Kidney (tissue), 22 donors: ENCODE results near the gene CEP112. TPM values are rescaled to one million over a fixed set of nuclear protein-coding genes. Genes with fewer than 3 reads are reported as not detected.
A peak's percentile ranks its signal among the peaks of the same experiment; 100 is the strongest.

Source experiments
- DNase-seq, 5 donors: peaks; one replicate each; pipeline ENCODE4 v3.0.0-alpha.2; 2013 to 2020
- FAIRE-seq: peaks from 2 replicates; lab custom pipeline; 2012; peaks lifted over from hg19 to GRCh38; lab: Jason Lieb, UNC
- H3K27ac ChIP-seq, 2 donors: one replicate each; pipeline ENCODE4 v1.7.0; 2013; ENCODE audit warnings: low read depth in 2 of 2, low read length in 2 of 2, inconsistent platforms in 1 of 2
- H3K27me3 ChIP-seq: one replicate; pipeline ENCODE4 v1.7.1; 2013; ENCODE audit warnings: low read length, inconsistent platforms; ENCODE audit not compliant: control insufficient read depth, insufficient read depth
- H3K36me3 ChIP-seq, 3 donors: one replicate each; pipeline versions ENCODE4 v1.7.0 to v1.7.1; 2013; ENCODE audit warnings: low read length in 3 of 3, control low read depth in 1 of 3, inconsistent platforms in 1 of 3; ENCODE audit not compliant: insufficient read depth in 3 of 3, control insufficient read depth in 2 of 3
- H3K4me1 ChIP-seq, 3 donors: one replicate each; pipeline versions ENCODE4 v1.7.0 to v1.7.1; 2013; ENCODE audit warnings: low read length in 3 of 3, inconsistent platforms in 1 of 3, low read depth in 1 of 3; ENCODE audit not compliant: control insufficient read depth in 2 of 3, insufficient read depth in 2 of 3
- H3K4me3 ChIP-seq, 3 donors: one replicate each; pipeline versions ENCODE4 v1.7.0 to v1.8.1; 2013; ENCODE audit warnings: low read length in 3 of 3, control low read depth in 1 of 3, inconsistent platforms in 1 of 3
- H3K9ac ChIP-seq, 3 donors: one replicate each; pipeline versions ENCODE4 v1.7.0 to v1.7.1; 2013; ENCODE audit warnings: low read length in 3 of 3, control low read depth in 1 of 3, inconsistent platforms in 1 of 3
- H3K9me3 ChIP-seq, 3 donors: one replicate each; pipeline versions ENCODE4 v1.7.0 to v1.7.1; 2013; ENCODE audit warnings: low read length in 3 of 3, control low read depth in 1 of 3, inconsistent platforms in 1 of 3; ENCODE audit not compliant: control insufficient read depth in 2 of 3, insufficient read depth in 1 of 3
- intact Hi-C: fragments of 100-400 bp; cut with DNase I; formaldehyde crosslinking; loops from one replicate; pipeline ENCODE4 v1.11.1; 2022
- long read RNA-seq, 10 donors: library from polyadenylated mRNA in 1 of 10; unstranded in 1 of 10; transcript quantifications; one replicate each; pipeline ENCODE4 v2.0.0 and lab custom pipeline, GENCODE V29; 2021 to 2026
- polyA plus RNA-seq: library from polyadenylated mRNA; stranded (reverse); fragments of 350-450 nt; fragmentation: Illumina TruSeq; extraction: RNeasy Lipid Tissue Mini Kit (QIAGEN cat#74804); gene quantifications from one replicate; pipeline ENCODE4 v1.2.3, GENCODE V29; 2014; ENCODE audit warnings: low read depth, low replicate concordance; ENCODE audit not compliant: insufficient read depth
- total RNA-seq: library from RNA; stranded (reverse); fragmentation: NEBNext Ultra II Directional; extraction: Animal tissue kit (Norgen Biotek cat#: 25700); gene quantifications from one replicate; pipeline ENCODE4 v1.2.1, GENCODE V29; 2021
- TF ChIP-seq, protein P1 (sequence below): IDR thresholded peaks from 3 replicates; pipeline ENCODE4 v1.5.1; 2012; ENCODE audit warnings: mild to moderate bottlenecking, moderate library complexity, borderline replicate concordance; ENCODE audit not compliant: insufficient read depth; ENCODE audit errors: extremely low read depth
- donor health status: control.
- donor health status: control.
- donor health status: control.
- donor health status: control.
- donor health status: control.
- donor health status: DM: yes; HTN: yes; CAD: no.
- donor health status: Normal renal cell carcinoma (clear cell type).

Gene CEP112
- total RNA-seq = 27.4 TPM
- 17.0 TPM for polyA plus RNA-seq
- long read RNA-seq, donor 1, partial matches to known transcripts = 0 of 1 reads
- long read RNA-seq, donor 1, other reads (novel, unspliced or antisense) = 0 of 1 reads
- long read RNA-seq, donor 2 = 0 reads
- long read RNA-seq, donor 3 = 0 reads
- long read RNA-seq, donor 4 = 0 reads
- long read RNA-seq, donor 5 = 0 reads
- long read RNA-seq, donor 6 = 0 reads
- long read RNA-seq, donor 7, partial matches to known transcripts = 6 of 19 reads
- long read RNA-seq, donor 7, other reads (novel, unspliced or antisense) = 9 of 19 reads
- long read RNA-seq, donor 8, partial matches to known transcripts = 0 of 1 reads
- long read RNA-seq, donor 8, other reads (novel, unspliced or antisense) = 0 of 1 reads
- long read RNA-seq, donor 9 = 0 reads
- long read RNA-seq, donor 10 = 0 reads

DNA sequence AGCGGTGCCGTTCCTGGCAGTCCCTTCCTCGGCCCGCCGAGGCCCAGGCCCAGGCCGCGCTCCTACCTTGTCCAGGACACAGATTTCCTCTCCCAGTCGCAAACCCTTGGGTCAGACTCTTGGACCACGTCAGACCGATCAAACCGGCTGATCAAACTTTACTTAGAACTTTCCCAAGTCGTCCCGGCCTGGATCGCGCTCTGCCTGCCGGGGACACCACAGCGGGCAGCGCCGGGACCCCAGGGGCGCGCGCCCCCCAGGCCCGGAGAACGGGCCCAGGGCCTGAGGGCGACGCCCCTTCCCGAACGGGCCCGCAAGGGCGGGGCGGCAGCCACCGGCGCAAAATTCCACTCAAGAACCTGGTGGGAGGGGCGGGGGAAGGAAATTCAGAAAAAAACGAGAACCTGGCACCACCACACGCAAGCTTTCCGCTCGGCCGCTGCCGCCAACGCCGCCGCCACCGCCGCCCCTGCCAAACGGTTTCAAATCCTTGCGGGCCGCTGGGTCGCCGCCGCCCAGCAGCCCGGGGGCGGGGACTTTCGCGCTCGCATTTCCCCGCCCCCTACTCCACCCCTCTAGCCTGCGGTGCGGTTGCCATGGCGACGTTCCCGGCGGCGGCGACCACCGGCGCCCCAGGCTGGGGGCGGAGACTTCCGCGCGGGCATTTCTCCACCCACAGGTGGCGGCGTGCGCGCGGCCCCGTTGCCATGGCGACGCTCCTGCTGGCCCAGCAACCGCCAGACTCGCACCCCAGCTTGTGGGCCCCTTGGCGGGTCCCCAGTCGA, at the start of gene CEP112:
TSS of gene CEP112 (minus strand) at position 541 of the 785 bp plus-strand sequence.
- Histone ChIP-seq H3K27ac (peak within 1 kb of the TSS; percentile 49 to 78), H3K4me3 (peak within 1 kb of the TSS; percentile 57 to 74 (median 67)), H3K9me3 (no peaks in the 10 kb centered on the region), H3K4me1 (peaks cover 0 to 7% (median 4%) of the 10 kb centered on the region in 3 donors), H3K27me3 (no peaks in the 10 kb centered on the region), H3K9ac (peak within 1 kb of the TSS; percentile 34 to 68 (median 65)), H3K36me3 (no peaks in the 10 kb centered on the region)
- TF ChIP-seq, protein P1, sequence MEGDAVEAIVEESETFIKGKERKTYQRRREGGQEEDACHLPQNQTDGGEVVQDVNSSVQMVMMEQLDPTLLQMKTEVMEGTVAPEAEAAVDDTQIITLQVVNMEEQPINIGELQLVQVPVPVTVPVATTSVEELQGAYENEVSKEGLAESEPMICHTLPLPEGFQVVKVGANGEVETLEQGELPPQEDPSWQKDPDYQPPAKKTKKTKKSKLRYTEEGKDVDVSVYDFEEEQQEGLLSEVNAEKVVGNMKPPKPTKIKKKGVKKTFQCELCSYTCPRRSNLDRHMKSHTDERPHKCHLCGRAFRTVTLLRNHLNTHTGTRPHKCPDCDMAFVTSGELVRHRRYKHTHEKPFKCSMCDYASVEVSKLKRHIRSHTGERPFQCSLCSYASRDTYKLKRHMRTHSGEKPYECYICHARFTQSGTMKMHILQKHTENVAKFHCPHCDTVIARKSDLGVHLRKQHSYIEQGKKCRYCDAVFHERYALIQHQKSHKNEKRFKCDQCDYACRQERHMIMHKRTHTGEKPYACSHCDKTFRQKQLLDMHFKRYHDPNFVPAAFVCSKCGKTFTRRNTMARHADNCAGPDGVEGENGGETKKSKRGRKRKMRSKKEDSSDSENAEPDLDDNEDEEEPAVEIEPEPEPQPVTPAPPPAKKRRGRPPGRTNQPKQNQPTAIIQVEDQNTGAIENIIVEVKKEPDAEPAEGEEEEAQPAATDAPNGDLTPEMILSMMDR = no peak
- no peak for FAIRE-seq
- intact Hi-C loops = no loop called here
- DNase-seq = peak; percentile 91 to 96 (median 94)

- no peak overlapping the region for H3K4me3 ChIP-seq
- H3K36me3 ChIP-seq = no peaks in the 10 kb centered on the region
- no peak for FAIRE-seq
- no peaks in the 10 kb centered on the region for H3K27me3 ChIP-seq
- H3K9me3 ChIP-seq = no peaks in the 10 kb centered on the region
- no peak overlapping the region for H3K9ac ChIP-seq
- no peak for DNase-seq
- H3K4me1 ChIP-seq = no peaks in the 10 kb centered on the region
- intact Hi-C loops = no loop called here
- H3K27ac ChIP-seq = no peak overlapping the region
- TF ChIP-seq, protein P1 = no peak
Observed at GRCh38 chr17:66240630-66241029, 48.7 kb upstream of the CEP112 start.

GRCh38 chr17:66240013-66240412, 48.1 kb upstream of the CEP112 start:
- Histone ChIP-seq H3K36me3 (no peaks in the 10 kb centered on the region), H3K27me3 (no peaks in the 10 kb centered on the region), H3K4me1 (no peaks in the 10 kb centered on the region), H3K4me3 (no peak overlapping the region), H3K27ac (no peak overlapping the region), H3K9me3 (no peaks in the 10 kb centered on the region), H3K9ac (no peak overlapping the region)
- TF ChIP-seq, protein P1 = no peak
- no peak for DNase-seq
- no peak for FAIRE-seq
- intact Hi-C loops = no loop called here
